ENCODE measurements around the gene RNF214.

DNA sequence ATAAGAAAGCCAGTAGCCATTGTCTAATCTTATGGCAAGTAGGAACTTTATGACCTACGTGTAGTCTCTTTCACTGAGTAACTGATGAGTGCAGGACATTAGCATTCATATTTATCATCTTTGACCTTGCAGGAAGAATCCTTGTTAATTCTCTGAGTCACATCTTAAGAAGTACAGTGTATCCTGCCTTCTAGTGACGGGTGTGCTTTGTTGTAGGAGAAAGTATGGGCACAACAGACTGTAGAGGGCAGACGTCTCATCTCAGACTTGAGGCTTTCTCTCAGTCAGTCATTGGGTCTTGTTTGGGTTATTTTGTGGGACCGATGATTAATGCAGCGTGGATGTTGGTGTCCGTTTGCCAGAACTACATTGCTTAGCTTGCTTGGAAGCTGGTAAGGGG is 6.8 kb downstream of the RNF214 start:
- TF ChIP-seq, protein P1, sequence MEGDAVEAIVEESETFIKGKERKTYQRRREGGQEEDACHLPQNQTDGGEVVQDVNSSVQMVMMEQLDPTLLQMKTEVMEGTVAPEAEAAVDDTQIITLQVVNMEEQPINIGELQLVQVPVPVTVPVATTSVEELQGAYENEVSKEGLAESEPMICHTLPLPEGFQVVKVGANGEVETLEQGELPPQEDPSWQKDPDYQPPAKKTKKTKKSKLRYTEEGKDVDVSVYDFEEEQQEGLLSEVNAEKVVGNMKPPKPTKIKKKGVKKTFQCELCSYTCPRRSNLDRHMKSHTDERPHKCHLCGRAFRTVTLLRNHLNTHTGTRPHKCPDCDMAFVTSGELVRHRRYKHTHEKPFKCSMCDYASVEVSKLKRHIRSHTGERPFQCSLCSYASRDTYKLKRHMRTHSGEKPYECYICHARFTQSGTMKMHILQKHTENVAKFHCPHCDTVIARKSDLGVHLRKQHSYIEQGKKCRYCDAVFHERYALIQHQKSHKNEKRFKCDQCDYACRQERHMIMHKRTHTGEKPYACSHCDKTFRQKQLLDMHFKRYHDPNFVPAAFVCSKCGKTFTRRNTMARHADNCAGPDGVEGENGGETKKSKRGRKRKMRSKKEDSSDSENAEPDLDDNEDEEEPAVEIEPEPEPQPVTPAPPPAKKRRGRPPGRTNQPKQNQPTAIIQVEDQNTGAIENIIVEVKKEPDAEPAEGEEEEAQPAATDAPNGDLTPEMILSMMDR (conservative IDR thresholded peaks at IDR 0.05; ENCODE audit: low read depth, low read length), result peak; percentile 69
- TF ChIP-seq, protein P2, sequence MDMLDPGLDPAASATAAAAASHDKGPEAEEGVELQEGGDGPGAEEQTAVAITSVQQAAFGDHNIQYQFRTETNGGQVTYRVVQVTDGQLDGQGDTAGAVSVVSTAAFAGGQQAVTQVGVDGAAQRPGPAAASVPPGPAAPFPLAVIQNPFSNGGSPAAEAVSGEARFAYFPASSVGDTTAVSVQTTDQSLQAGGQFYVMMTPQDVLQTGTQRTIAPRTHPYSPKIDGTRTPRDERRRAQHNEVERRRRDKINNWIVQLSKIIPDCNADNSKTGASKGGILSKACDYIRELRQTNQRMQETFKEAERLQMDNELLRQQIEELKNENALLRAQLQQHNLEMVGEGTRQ (IDR thresholded peaks at IDR 0.05; ENCODE audit: low read depth, low read length), result no peak
- TF ChIP-seq RFX5 (IDR thresholded peaks at IDR 0.05; ENCODE audit: low read depth, low read length) (no peak), RAD21 (IDR thresholded peaks at IDR 0.05; ENCODE audit: low read length) (peak; percentile 72), POLR2A (IDR thresholded peaks at IDR 0.05; ENCODE audit: low read depth, low read length) (no peak), MXI1 (IDR thresholded peaks at IDR 0.05; ENCODE audit: borderline replicate concordance, low read depth, low read length) (no peak), BHLHE40 (IDR thresholded peaks at IDR 0.05; ENCODE audit: low read depth, low read length) (no peak; the same call in 1 of the 2 replicates), MAZ (IDR thresholded peaks at IDR 0.05; ENCODE audit: borderline replicate concordance, low read depth, low read length) (no peak), FOS (IDR thresholded peaks at IDR 0.05; ENCODE audit: low read depth, low read length) (peak; percentile 69)
